ENCODE data around the gene RGS17.
A peak's percentile ranks its signal among the peaks of the same experiment; 100 is the strongest.

RGS17 gene

GRCh38 chr6:152981989-152982903, 148.8 kb downstream of the RGS17 start (continued):
- TF ChIP-seq PATZ1 (tag by site-specific recombination; IDR thresholded peaks at IDR 0.05) (peak; percentile 79), ZNF610 (tag by site-specific recombination; IDR thresholded peaks at IDR 0.05; ENCODE audit: borderline replicate concordance) (no peak), ZNF830 (tag by site-specific recombination; IDR thresholded peaks at IDR 0.05; ENCODE audit: low read depth) (no peak), ZNF449 (tag by site-specific recombination; IDR thresholded peaks at IDR 0.05) (peak; percentile 29; the same call in 1 of the 2 replicates), KLF1 (tag by site-specific recombination; IDR thresholded peaks at IDR 0.05) (no peak; the same call in 1 of the 2 replicates), ZNF398 (tag by site-specific recombination; IDR thresholded peaks at IDR 0.05) (peak; percentile 52; the same call in 1 of the 2 replicates), ZNF658 (tag by site-specific recombination; IDR thresholded peaks at IDR 0.05) (no peak), ZNF544 (tag by site-specific recombination; IDR thresholded peaks at IDR 0.05) (no peak), ZSCAN5A (tag by site-specific recombination; IDR thresholded peaks at IDR 0.05) (no peak), ZNF510 (tag by site-specific recombination; IDR thresholded peaks at IDR 0.05; ENCODE audit: insufficient replicate concordance) (no peak), ZNF513 (tag by site-specific recombination; IDR thresholded peaks at IDR 0.05) (no peak)
- TF ChIP-seq, protein P1, sequence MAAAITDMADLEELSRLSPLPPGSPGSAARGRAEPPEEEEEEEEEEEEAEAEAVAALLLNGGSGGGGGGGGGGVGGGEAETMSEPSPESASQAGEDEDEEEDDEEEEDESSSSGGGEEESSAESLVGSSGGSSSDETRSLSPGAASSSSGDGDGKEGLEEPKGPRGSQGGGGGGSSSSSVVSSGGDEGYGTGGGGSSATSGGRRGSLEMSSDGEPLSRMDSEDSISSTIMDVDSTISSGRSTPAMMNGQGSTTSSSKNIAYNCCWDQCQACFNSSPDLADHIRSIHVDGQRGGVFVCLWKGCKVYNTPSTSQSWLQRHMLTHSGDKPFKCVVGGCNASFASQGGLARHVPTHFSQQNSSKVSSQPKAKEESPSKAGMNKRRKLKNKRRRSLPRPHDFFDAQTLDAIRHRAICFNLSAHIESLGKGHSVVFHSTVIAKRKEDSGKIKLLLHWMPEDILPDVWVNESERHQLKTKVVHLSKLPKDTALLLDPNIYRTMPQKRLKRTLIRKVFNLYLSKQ (tag by site-specific recombination; IDR thresholded peaks at IDR 0.05; ENCODE audit: borderline replicate concordance): no peak
- TF ChIP-seq, protein P2, sequence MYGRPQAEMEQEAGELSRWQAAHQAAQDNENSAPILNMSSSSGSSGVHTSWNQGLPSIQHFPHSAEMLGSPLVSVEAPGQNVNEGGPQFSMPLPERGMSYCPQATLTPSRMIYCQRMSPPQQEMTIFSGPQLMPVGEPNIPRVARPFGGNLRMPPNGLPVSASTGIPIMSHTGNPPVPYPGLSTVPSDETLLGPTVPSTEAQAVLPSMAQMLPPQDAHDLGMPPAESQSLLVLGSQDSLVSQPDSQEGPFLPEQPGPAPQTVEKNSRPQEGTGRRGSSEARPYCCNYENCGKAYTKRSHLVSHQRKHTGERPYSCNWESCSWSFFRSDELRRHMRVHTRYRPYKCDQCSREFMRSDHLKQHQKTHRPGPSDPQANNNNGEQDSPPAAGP (tag by site-specific recombination; IDR thresholded peaks at IDR 0.05): no peak
- TF ChIP-seq, protein P3, sequence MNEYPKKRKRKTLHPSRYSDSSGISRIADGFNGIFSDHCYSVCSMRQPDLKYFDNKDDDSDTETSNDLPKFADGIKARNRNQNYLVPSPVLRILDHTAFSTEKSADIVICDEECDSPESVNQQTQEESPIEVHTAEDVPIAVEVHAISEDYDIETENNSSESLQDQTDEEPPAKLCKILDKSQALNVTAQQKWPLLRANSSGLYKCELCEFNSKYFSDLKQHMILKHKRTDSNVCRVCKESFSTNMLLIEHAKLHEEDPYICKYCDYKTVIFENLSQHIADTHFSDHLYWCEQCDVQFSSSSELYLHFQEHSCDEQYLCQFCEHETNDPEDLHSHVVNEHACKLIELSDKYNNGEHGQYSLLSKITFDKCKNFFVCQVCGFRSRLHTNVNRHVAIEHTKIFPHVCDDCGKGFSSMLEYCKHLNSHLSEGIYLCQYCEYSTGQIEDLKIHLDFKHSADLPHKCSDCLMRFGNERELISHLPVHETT (tag by site-specific recombination; IDR thresholded peaks at IDR 0.05): no peak
- TF ChIP-seq, protein P4, sequence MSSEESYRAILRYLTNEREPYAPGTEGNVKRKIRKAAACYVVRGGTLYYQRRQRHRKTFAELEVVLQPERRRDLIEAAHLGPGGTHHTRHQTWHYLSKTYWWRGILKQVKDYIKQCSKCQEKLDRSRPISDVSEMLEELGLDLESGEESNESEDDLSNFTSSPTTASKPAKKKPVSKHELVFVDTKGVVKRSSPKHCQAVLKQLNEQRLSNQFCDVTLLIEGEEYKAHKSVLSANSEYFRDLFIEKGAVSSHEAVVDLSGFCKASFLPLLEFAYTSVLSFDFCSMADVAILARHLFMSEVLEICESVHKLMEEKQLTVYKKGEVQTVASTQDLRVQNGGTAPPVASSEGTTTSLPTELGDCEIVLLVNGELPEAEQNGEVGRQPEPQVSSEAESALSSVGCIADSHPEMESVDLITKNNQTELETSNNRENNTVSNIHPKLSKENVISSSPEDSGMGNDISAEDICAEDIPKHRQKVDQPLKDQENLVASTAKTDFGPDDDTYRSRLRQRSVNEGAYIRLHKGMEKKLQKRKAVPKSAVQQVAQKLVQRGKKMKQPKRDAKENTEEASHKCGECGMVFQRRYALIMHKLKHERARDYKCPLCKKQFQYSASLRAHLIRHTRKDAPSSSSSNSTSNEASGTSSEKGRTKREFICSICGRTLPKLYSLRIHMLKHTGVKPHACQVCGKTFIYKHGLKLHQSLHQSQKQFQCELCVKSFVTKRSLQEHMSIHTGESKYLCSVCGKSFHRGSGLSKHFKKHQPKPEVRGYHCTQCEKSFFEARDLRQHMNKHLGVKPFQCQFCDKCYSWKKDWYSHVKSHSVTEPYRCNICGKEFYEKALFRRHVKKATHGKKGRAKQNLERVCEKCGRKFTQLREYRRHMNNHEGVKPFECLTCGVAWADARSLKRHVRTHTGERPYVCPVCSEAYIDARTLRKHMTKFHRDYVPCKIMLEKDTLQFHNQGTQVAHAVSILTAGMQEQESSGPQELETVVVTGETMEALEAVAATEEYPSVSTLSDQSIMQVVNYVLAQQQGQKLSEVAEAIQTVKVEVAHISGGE (tag by site-specific recombination; conservative IDR thresholded peaks at IDR 0.05; ENCODE audit: low read depth): no peak
- TF ChIP-seq, protein P5, sequence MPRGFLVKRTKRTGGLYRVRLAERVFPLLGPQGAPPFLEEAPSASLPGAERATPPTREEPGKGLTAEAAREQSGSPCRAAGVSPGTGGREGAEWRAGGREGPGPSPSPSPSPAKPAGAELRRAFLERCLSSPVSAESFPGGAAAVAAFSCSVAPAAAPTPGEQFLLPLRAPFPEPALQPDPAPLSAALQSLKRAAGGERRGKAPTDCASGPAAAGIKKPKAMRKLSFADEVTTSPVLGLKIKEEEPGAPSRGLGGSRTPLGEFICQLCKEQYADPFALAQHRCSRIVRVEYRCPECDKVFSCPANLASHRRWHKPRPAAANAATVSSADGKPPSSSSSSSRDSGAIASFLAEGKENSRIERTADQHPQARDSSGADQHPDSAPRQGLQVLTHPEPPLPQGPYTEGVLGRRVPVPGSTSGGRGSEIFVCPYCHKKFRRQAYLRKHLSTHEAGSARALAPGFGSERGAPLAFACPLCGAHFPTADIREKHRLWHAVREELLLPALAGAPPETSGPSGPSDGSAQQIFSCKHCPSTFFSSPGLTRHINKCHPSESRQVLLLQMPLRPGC (tag by site-specific recombination; IDR thresholded peaks at IDR 0.05): peak; percentile 24; the same call in 1 of the 2 replicates
